Astrocyte (in vitro differentiated cells and primary cell): Measurements from ENCODE around the gene RFX4. TPM values are rescaled to one million over a fixed set of nuclear protein-coding genes. Genes with fewer than 3 reads are reported as not detected.

Source experiments
- DNase-seq: peaks from one replicate; pipeline ENCODE4 v3.0.0-alpha.2; 2010; ENCODE audit warnings: low read depth
- FAIRE-seq: peaks from 2 replicates; lab custom pipeline; 2011; peaks lifted over from hg19 to GRCh38; lab: Jason Lieb, UNC
- H2AFZ ChIP-seq: 2 replicates; pipeline ENCODE4 v1.6.0; 2012; ENCODE audit warnings: low read depth, low read length, inconsistent platforms
- H3K27ac ChIP-seq: 2 replicates; pipeline ENCODE4 v1.5.1; 2011; ENCODE audit warnings: low read depth, low read length, inconsistent platforms
- H3K27me3 ChIP-seq: 2 replicates; pipeline ENCODE4 v1.6.0; 2011; ENCODE audit warnings: low read length, inconsistent platforms; ENCODE audit not compliant: insufficient read depth
- H3K36me3 ChIP-seq: 2 replicates; pipeline ENCODE4 v1.5.1; 2011; ENCODE audit warnings: low read length, inconsistent platforms; ENCODE audit not compliant: insufficient read depth
- H3K4me1 ChIP-seq: 2 replicates; pipeline ENCODE4 v1.5.1; 2011; ENCODE audit warnings: low read length, inconsistent platforms; ENCODE audit not compliant: insufficient read depth
- H3K4me2 ChIP-seq: 2 replicates; pipeline ENCODE4 v1.6.0; 2012; ENCODE audit warnings: low read length, inconsistent platforms
- H3K4me3 ChIP-seq: 2 replicates; pipeline ENCODE4 v1.5.1; 2011; ENCODE audit warnings: low read depth, mild to moderate bottlenecking, low read length, inconsistent platforms; ENCODE audit not compliant: insufficient read depth
- H3K79me2 ChIP-seq: 2 replicates; pipeline ENCODE4 v1.6.0; 2012; ENCODE audit warnings: mild to moderate bottlenecking, low read length, inconsistent platforms; ENCODE audit not compliant: insufficient read depth
- H3K9ac ChIP-seq: 2 replicates; pipeline ENCODE4 v1.6.0; 2012; ENCODE audit warnings: mild to moderate bottlenecking, low read length, inconsistent platforms
- H3K9me3 ChIP-seq: 2 replicates; pipeline ENCODE4 v1.5.1; 2012; ENCODE audit warnings: low read depth, mild to moderate bottlenecking, low read length, inconsistent platforms; ENCODE audit not compliant: insufficient read depth
- H4K20me1 ChIP-seq: 2 replicates; pipeline ENCODE4 v1.6.0; 2012; ENCODE audit warnings: low read length, inconsistent platforms; ENCODE audit not compliant: insufficient read depth
- H3K27ac Mint-ChIP-seq: one replicate; pipeline ENCODE4 v1.8.0; 2021; ENCODE audit warnings: mild to moderate bottlenecking, mixed read lengths; ENCODE audit not compliant: unreplicated experiment
- H3K27me3 Mint-ChIP-seq: one replicate; pipeline ENCODE4 v1.8.0; 2021; ENCODE audit warnings: low read depth, mixed read lengths; ENCODE audit not compliant: unreplicated experiment
- H3K36me3 Mint-ChIP-seq: one replicate; pipeline ENCODE4 v1.8.0; 2021; ENCODE audit warnings: low read depth, mixed read lengths; ENCODE audit not compliant: unreplicated experiment
- H3K4me1 Mint-ChIP-seq: one replicate; pipeline ENCODE4 v1.8.0; 2021; ENCODE audit warnings: low read depth, mixed read lengths; ENCODE audit not compliant: unreplicated experiment
- H3K4me3 Mint-ChIP-seq: one replicate; pipeline ENCODE4 v1.8.0; 2021; ENCODE audit warnings: mild to moderate bottlenecking, moderate library complexity, mixed read lengths; ENCODE audit not compliant: unreplicated experiment
- H3K9me3 Mint-ChIP-seq: one replicate; pipeline ENCODE4 v1.8.0; 2021; ENCODE audit warnings: mild to moderate bottlenecking, mixed read lengths; ENCODE audit not compliant: unreplicated experiment
- CTCF ChIP-seq: IDR thresholded peaks from 2 replicates; pipeline ENCODE4 v1.5.1; 2011; ENCODE audit warnings: low read depth, mild to moderate bottlenecking, inconsistent platforms, low read length, moderate library complexity; ENCODE audit not compliant: insufficient read depth
- EZH2 ChIP-seq: IDR thresholded peaks from 2 replicates; pipeline ENCODE4 v1.6.1; 2012; ENCODE audit warnings: mild to moderate bottlenecking, low read length, inconsistent platforms; ENCODE audit not compliant: insufficient read depth
- total RNA-seq: library from RNA; stranded (reverse); gene quantifications from 2 replicates; pipeline ENCODE4 v1.2.1, GENCODE V29; 2021

RFX4 gene
- total RNA-seq, 1 donor from 2014 or later: 0.07 TPM

- Mint-ChIP-seq H3K36me3 (peaks cover 4% of the 10 kb centered on the region), H3K27ac (peak overlapping the region; percentile 77), H3K27me3 (peaks cover 84% of the 10 kb centered on the region), H3K4me1 (peaks cover 5% of the 10 kb centered on the region), H3K4me3 (peak overlapping the region; percentile 67), H3K9me3 (peaks cover 8% of the 10 kb centered on the region)
- H3K4me1 ChIP-seq: peaks cover 2% of the 10 kb centered on the region
- H3K9me3 ChIP-seq: no peaks in the 10 kb centered on the region
- H3K9ac ChIP-seq: no peak overlapping the region
- H3K27me3 ChIP-seq: peaks cover 77% of the 10 kb centered on the region
- DNase-seq (no peak), FAIRE-seq (no peak)
- no peak overlapping the region for H3K27ac ChIP-seq
- no peak overlapping the region for H2AFZ ChIP-seq
- no peak overlapping the region for H3K4me3 ChIP-seq
- H3K4me2 ChIP-seq: peak overlapping the region; percentile 60
- no peaks in the 10 kb centered on the region for H3K79me2 ChIP-seq
- H3K36me3 ChIP-seq: no peaks in the 10 kb centered on the region
- peaks cover 16% of the 10 kb centered on the region for H4K20me1 ChIP-seq
- no peak for TF ChIP-seq CTCF
Observed at GRCh38 chr12:106581543-106582248, 1.1 kb upstream of the RFX4 start.

GRCh38 chr12:106582249-106582591 lies 584 bp upstream of the RFX4 start:
- peak overlapping the region; percentile 60 for H3K4me2 ChIP-seq
- peaks cover 85% of the 10 kb centered on the region for H3K27me3 Mint-ChIP-seq
- H3K4me3 Mint-ChIP-seq: no peak overlapping the region

More at GRCh38 chr12:106582249-106582591, 584 bp upstream of the RFX4 start:
- H3K4me1 ChIP-seq: peaks cover 8% of the 10 kb centered on the region
- H3K36me3 ChIP-seq: no peaks in the 10 kb centered on the region
- H3K27me3 ChIP-seq: peaks cover 81% of the 10 kb centered on the region
- peak overlapping the region; percentile 77 for H3K27ac Mint-ChIP-seq
- no peak for DNase-seq
- peaks cover 16% of the 10 kb centered on the region for H4K20me1 ChIP-seq
- H3K4me1 Mint-ChIP-seq: peaks cover 5% of the 10 kb centered on the region
- FAIRE-seq: no peak
- peaks cover 4% of the 10 kb centered on the region for H3K36me3 Mint-ChIP-seq
- H3K9me3 Mint-ChIP-seq: peaks cover 8% of the 10 kb centered on the region
- H2AFZ ChIP-seq: no peak overlapping the region
- no peak overlapping the region for H3K9ac ChIP-seq
- no peak for TF ChIP-seq CTCF
- TF ChIP-seq EZH2: peak; percentile 65
- no peak overlapping the region for H3K4me3 ChIP-seq
- H3K79me2 ChIP-seq: no peaks in the 10 kb centered on the region
- no peaks in the 10 kb centered on the region for H3K9me3 ChIP-seq
- H3K27ac ChIP-seq: no peak overlapping the region
